GM04504 (cell line): Measurements from ENCODE around the gene KMT2C.

Experiments used
- DNase-seq: peaks from one replicate; pipeline ENCODE4 v3.0.0-alpha.2; 2012; ENCODE audit warnings: low read depth

KMT2C gene

GRCh38 chr7:152103691-152104090 lies 332.1 kb downstream of the KMT2C start:
- no peak for DNase-seq

- DNase-seq, result no peak
Observed at GRCh38 chr7:152103066-152103465, 332.7 kb downstream of the KMT2C start.

GRCh38 chr7:152097330-152097729 lies 338.5 kb downstream of the KMT2C start:
- DNase-seq, result no peak

GRCh38 chr7:152095771-152096170 lies 340.0 kb downstream of the KMT2C start:
- DNase-seq, result no peak

GRCh38 chr7:152093717-152094116 lies 342.1 kb downstream of the KMT2C start:
- DNase-seq, result no peak

- no peak for DNase-seq
Observed at GRCh38 chr7:152090747-152091146, 345.1 kb downstream of the KMT2C start.

GRCh38 chr7:152089183-152089582 lies 346.6 kb downstream of the KMT2C start:
- no peak for DNase-seq

GRCh38 chr7:152086513-152086912 lies 349.3 kb downstream of the KMT2C start:
- no peak for DNase-seq

GRCh38 chr7:152085131-152085530 lies 350.7 kb downstream of the KMT2C start:
- DNase-seq, result no peak
